HG02852 (cell line): ENCODE measurements around the gene HOXC5.

Experiments
- ATAC-seq: cut with Tn5 transposase; IDR thresholded peaks from one replicate; pipeline ENCODE4 v1.9.1; 2021; ENCODE audit warnings: mild to moderate bottlenecking, moderate library complexity; ENCODE audit not compliant: unreplicated experiment

HOXC5 gene

GRCh38 chr12:54019091-54019811 lies 13.6 kb upstream of the HOXC5 start:
- no peak for ATAC-seq

DNA sequence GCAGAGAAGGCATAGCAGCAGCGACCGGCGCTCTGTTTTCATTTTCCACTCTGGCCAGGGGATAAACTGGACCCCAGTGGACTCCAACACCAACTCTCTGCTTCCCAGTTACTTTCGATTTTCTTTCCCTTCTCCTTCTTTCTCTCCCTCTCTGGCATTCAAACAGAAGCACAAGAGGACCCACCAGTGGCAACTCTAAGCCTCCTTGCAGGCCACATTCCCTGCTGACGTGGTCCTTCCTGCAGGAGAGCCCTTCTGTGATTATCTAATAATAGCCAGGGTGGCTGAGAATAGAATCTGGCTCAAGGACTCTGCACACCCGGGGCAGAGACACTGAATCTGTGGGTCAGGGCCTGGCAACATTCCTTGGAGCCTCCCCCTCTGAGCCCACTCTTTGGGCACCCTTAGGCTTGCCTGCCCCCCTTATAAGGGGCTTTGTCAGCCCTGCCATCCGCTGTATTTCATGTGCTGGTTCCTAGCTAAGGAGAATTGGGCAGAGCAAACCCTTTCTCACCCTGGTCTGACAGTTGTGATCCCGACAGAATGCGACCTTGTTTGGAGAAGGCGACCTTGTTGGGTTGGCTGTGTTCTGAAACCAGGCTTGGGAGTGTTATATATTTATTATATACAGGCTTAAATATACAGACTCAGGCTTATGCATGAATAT lies 12.8 kb upstream of the HOXC5 start:
- no peak for ATAC-seq

- ATAC-seq = no peak
Measured at GRCh38 chr12:54020591-54021405, 12.1 kb upstream of the HOXC5 start.

DNA sequence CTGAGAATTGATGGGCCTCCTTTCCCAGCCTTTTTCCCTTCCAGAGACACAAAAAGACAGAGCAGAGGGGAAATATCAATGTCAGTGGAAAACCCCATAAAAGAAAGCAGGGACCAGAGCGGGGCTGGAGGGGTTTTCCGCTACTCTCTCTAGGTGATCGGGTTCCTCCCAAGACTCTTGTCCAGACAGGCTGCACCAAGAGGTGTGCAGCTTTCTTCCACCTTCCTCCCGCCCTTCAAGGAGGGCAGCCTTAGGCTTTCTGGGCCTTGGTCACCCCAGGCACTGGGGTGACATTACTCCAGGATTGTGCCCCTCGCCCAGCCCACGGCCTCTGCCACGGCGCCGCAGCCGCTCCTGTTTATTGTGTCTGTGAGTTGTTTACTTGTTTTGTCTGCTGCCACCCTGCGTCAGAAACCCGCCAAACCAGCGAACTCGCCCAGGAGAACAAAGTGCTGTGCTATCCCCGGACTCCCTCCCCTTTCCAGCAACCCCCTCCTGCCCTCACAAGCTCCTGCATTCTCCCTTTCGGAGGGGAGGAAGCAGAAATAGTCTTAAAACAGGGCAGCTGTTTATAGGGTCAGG lies 11.3 kb upstream of the HOXC5 start:
- no peak for ATAC-seq

- no peak for ATAC-seq
Measured at GRCh38 chr12:54022960-54023884, 9.6 kb upstream of the HOXC5 start.

- ATAC-seq = no peak
Measured at GRCh38 chr12:54024127-54024526, 8.7 kb upstream of the HOXC5 start.

DNA sequence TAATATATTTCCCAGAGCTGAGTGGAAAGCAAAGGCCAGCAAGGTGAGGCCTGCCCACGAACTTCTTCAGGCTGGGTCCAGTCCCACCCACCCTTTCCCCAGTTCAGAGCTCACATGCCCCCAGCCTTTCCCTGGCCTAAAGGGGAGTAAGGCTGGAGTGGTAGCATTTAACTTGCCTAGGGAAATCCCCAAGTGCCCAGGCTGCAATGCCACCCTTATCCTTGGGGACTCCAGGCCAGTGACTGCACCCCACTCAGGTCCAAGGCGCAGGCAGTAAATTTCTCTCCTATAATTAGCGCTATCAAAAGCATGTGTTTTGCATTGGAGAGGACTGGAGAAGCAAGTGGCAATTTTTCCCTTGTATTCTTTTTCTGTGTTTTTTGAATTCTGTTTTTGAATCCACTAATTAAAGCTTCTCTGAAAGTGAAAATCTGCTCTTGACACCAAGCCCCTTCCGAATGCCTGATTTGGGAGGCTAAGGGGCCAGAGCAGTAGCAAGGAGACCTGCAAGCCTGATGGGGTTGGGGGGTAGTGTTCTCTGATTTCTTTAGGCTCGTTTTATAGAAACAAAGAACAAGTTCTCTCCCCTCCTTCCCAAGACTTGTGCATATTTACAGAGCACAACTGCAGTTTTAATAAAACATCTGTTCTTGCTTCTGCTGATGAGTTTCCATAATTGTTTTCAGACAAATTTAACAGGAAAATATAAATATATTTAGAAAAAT lies 8.1 kb upstream of the HOXC5 start:
- no peak for ATAC-seq

GRCh38 chr12:54025499-54026405 lies 7.1 kb upstream of the HOXC5 start:
- ATAC-seq = no peak

- ATAC-seq = no peak
Measured at GRCh38 chr12:54026640-54027441, 6.0 kb upstream of the HOXC5 start.

GRCh38 chr12:54027442-54027786 lies 5.4 kb upstream of the HOXC5 start:
- no peak for ATAC-seq

DNA sequence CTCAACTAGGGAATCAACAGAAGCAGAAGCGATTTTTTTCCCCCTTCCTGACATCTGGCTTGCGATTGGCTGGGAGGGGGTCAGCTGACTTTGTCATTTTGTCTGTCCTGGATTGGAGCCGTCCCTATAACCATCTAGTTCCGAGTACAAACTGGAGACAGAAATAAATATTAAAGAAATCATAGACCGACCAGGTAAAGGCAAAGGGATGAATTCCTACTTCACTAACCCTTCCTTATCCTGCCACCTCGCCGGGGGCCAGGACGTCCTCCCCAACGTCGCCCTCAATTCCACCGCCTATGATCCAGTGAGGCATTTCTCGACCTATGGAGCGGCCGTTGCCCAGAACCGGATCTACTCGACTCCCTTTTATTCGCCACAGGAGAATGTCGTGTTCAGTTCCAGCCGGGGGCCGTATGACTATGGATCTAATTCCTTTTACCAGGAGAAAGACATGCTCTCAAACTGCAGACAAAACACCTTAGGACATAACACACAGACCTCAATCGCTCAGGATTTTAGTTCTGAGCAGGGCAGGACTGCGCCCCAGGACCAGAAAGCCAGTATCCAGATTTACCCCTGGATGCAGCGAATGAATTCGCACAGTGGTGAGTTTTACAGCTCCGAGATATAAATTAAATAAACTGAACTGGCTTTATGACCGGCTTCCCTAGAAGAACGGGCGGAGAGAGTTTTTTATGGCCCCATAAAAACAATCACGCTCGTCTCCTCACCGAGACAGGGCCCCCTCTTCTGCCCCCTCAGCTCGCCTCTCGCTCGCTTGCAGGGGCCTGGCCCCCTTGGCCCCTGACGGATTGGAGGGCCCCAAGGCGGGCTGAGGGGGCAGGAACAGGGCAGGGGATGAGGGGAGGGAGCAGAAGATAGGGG lies 4.3 kb upstream of the HOXC5 start, which contains the start of gene HOXC6:
TSS of gene HOXC6 (plus strand) at position 127 of the 888 bp plus-strand sequence. CDS start at position 209, 82 bp downstream.
- ATAC-seq = no peak

DNA sequence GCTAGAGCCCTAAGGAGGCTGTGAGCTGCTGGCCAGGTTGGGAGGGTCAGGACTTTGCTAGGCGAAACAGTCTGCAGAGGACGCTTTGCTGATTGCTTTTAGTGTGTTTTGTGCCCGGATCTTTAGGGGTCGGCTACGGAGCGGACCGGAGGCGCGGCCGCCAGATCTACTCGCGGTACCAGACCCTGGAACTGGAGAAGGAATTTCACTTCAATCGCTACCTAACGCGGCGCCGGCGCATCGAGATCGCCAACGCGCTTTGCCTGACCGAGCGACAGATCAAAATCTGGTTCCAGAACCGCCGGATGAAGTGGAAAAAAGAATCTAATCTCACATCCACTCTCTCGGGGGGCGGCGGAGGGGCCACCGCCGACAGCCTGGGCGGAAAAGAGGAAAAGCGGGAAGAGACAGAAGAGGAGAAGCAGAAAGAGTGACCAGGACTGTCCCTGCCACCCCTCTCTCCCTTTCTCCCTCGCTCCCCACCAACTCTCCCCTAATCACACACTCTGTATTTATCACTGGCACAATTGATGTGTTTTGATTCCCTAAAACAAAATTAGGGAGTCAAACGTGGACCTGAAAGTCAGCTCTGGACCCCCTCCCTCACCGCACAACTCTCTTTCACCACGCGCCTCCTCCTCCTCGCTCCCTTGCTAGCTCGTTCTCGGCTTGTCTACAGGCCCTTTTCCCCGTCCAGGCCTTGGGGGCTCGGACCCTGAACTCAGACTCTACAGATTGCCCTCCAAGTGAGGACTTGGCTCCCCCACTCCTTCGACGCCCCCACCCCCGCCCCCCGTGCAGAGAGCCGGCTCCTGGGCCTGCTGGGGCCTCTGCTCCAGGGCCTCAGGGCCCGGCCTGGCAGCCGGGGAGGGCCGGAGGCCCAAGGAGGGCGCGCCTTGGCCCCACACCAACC lies 3.1 kb upstream of the HOXC5 start:
- no peak for ATAC-seq

DNA sequence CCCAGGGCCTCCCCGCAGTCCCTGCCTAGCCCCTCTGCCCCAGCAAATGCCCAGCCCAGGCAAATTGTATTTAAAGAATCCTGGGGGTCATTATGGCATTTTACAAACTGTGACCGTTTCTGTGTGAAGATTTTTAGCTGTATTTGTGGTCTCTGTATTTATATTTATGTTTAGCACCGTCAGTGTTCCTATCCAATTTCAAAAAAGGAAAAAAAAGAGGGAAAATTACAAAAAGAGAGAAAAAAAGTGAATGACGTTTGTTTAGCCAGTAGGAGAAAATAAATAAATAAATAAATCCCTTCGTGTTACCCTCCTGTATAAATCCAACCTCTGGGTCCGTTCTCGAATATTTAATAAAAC lies 2.4 kb upstream of the HOXC5 start:
- ATAC-seq = no peak

- ATAC-seq = no peak
Measured at GRCh38 chr12:54030889-54031471, 1.9 kb upstream of the HOXC5 start.

DNA sequence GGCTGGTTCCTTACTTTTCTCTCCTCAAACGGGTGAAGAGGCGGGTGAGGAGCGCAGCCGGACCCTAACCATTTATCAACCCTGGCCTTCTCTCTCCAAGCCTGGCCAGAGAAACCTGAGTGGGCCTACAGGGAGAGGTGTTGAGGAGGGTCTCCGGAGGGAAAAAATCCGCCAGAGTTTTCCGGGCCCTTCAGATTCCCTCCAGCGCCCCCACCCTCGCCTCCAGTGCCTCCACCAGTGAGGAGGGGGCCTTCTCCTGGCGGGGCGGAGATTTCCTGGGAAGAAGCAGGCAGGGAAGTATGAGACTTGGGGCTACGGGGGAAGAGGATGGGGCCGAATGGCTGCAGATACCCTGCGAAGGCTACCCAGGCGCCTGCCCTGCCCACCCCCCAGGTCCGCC lies 1.4 kb upstream of the HOXC5 start:
- no peak for ATAC-seq
